Kidney glomerular epithelial cell (primary cell): ENCODE results near the gene FOXI3.

Experiments used
- DNase-seq: peaks from one replicate; lab custom pipeline; 2025; lab: John Stamatoyannopoulos, UW

The FOXI3 gene

DNA sequence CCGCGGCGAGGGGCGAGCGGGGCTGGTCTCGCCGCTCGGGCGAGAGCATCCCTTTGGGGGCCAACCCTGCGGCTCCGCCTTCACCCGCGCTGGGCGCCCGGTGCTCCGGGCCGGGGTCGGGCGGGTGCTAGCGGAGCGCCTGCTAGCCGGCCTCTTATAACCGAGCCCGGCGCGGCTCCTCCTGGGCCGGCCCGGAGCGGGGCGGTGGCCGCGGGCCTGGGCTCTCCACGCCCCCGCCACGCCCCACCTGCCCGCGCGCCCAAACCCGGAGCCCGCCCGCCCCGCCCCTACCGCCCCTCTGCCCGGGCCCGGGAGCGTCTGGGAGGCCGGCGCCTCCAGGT, at the start of gene FOXI3:
Gene FOXI3, minus strand, starts transcription at position 129 of the 341 bp plus-strand sequence. CDS start 158 bp downstream, outside the sequence.
- DNase-seq = no peak

DNA sequence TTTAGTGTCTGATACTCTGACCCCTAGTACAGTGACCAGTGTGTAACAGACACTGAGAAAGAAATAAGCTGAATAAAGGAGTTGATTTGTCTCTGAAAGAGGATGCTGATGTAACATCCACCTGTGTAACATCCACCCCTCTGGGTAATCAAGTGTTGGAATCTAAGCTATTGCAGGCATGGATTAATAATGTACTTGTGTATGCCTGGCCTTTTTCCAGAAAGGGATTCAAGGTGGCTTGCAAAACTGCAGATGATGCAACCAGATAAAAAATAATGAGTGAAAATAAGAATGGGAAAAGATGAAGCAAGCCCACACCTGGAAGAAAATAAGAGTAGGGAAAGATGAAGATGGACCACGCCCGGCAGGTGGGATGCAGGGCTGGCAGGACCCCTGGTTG, 48.2 kb upstream of the FOXI3 start:
- no peak for DNase-seq

DNA sequence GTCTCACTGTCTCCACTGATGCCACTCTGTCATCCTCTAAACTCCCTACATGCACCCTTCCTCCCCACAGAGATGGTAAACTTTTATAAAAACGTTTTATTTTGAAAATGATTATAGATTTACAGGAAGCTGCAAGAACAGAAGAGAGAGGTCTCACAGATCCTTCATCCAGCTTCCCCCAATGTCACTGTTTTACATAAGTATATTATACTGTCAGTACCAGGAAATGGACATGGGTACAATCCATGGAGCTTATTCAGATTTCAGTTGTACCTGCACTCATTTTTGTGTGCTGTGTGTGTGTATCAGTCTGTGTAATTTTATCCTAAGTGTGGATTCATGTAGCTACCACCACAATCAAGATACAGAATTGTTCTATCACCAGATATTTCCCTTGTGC, 46.7 kb upstream of the FOXI3 start:
- no peak for DNase-seq

DNA sequence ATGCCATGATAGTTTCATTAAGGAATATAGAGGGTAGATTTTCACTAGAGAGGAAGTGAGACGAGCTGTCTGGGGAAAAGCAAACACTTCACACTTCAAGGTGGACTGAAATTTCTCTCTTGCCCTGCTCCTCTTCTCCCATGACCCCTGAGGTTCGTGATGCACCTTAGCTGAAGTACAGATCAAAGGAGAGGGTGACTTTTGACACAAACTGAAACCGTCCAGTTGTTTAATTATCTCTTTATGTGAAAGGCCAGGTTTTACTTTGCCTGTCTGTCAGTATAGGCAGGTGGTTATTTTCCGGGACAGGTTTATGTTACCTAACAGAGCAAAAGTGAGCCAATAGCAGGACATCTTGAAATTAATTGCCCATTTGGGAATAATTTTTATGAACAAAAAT, 41.0 kb upstream of the FOXI3 start:
- DNase-seq = no peak

DNA sequence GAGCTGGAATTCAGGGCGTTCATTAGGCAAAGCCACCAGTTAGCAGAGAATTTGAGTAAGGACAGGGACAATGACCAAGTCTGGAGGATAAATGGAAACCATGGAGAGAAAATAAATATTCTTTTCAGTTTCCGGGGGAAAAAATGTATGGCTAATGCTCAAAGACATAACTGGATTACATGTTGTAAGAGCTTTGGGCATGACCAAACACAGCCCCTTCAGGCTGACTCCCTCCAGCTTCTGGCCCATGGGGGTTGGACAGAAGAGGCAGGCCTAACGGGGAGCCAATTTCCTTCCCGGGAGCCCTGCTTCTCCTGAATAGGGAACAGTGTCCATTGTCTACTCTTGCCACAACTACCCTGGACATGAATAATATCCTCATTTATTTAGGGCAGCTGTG, 39.5 kb upstream of the FOXI3 start:
- DNase-seq = no peak

DNA sequence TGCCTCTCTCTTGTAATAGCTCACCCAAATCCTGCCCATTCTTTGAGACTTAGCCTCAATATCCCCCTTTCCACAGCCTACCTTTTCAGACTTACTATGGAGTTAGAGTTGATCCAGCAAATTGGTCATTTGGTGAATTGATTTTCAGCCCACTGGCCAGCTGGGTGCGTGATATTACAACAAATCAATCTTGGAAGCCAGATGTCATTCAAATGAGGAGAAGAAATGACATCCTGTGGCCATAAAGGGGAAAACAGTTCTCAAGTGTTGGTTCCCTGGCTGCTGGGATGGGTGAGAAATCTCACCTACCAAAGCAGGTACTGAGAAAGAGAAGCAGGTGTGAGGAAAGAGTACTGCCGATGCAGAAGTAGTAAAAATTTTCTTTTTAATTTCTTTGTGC, 36.7 kb upstream of the FOXI3 start:
- no peak for DNase-seq

DNA sequence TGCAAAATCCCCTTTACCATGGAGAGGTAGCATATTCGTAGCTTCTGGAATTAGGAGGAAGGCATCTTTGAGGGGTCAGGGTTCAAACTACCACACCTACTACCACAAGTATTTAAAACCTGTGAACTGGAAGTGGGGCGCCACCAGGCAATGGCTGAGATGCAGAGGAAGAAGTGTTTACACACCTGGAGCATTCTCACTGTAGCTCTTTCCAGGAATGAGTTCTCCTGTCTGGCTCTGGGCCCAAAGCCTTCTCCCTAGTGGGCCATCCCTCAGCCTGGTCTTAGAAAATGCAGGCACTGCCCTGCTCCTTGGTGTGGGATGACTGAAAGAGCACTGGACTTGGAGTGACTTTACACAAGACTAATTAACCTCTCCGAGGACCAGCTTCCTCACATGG, 30.7 kb upstream of the FOXI3 start:
- no peak for DNase-seq

DNA sequence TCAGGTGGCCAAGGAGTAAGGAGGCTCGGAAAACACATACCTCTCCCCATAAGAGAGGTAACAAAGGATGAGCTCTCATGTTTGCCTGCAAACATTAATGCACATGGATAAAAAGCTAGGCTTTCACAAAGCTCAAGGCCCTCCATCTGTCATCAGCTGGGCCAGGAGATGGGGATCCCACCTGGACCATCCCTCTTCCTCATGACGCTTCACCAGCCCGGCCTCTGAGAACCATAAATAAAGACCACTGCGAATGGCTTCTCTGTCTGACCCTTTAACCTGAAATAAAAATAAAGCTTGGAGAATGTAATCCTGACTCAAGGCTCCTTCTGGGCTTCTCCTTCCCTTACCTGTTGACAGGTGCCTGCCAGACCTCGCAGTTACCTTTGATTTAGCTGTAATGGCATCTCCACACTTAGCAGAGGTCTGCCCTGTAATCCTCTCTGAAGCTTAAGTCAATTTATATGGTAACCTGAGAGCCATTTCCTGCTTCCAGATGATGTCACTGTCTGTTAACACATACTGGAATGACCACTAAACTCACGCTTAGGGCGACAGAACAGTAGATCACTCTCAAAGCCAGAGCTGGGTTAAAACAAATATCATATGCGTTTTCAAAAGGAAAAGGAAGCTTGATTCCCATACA, 29.3 kb upstream of the FOXI3 start:
- DNase-seq = no peak

DNA sequence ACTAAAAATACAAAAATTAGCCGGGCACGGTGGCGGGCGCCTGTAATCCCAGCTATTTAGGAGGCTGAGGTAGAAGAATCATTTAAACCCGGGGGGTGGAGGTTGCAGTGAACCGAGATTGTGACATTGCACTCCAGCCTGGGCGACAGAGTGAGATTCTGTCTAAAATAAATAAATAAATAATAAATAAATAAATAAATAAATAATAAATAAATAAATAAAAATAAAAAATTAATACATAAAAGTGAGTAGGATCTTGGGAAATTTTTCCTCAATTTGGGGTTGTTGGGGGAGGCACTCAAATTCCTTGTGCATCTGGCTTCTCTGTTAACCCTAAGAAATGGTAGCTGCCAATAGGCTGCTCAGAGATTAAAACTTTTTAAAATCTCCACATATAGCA, 20.3 kb upstream of the FOXI3 start:
- no peak for DNase-seq

DNA sequence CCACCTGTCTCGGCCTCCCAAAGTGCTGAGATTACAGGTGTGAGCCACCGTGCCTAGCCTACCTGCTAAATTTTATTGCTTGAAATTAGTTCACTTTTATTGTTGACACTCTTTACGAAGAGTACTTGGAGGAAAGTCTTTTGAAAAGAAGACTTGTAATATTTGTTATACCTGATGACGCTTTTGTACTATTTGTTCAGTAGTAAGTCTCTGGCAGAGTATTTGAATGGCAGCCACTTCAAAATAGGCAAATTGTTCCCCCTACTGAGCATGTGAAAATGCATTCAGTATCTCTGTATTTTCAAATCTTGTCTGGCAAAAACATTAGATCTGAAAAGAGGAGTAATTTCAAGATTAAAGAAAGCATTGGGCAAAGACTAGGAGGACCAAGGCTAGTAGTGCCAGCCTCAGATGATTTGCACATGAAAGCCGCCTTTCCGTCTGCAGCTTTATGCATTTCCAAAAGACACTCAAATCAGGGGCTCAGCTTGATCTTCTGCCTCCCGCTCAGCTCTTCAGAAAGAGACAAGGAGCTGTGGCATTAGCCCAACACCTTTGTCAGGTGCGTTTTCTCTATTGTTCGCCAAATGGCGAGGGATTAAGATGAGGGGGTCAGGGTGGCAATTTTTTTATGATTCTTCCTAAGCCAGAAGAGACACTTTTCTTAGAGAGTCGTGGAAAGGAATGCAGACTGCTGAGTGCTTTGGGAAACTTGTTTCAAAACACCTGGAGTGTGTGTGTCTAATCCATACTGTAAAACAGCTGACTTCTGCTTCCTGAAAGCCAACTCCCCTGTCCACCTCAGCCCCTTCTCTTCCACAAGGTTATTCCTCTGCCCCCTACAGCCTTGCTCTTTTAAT, 18.8 kb upstream of the FOXI3 start:
- no peak for DNase-seq

DNA sequence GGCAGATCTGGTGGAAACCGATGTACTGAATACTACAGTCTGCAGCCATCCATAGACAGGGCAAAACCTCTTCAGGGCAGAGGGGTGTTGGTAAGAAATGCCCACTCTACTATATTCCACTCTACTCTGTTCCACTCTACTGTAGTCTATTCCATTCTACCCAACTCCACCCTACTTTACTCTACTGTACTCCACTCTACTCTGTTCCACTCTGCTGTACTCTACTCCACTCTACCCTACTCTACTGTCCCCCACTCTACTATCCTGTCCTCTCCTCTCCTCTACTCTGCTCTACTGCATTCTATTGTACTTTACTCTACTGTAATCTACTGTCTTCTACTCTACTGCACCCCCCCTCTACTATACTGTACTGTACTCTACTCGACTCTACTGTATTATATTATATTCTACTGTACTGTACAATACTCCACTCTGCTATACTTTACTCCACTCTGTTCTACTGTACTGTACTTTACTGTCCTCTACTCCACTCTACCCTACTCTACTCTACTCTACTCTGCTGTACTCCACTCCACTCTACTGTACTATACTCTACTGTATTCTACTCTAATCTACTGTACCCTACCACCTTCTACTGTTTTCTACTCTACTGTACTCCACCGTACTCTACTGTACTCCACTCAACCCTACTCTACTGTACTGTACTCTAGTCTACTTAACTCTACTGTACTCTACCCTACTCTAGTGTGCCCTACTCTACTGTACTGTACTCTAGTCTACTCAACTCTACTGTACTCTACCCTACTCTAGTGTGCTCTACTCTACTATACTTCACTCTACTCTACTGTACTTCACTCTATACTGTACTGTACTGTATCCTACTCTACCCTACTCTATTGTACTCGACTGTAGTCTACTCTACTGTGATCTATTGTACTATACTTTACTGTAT, 17.0 kb upstream of the FOXI3 start:
- no peak for DNase-seq

DNA sequence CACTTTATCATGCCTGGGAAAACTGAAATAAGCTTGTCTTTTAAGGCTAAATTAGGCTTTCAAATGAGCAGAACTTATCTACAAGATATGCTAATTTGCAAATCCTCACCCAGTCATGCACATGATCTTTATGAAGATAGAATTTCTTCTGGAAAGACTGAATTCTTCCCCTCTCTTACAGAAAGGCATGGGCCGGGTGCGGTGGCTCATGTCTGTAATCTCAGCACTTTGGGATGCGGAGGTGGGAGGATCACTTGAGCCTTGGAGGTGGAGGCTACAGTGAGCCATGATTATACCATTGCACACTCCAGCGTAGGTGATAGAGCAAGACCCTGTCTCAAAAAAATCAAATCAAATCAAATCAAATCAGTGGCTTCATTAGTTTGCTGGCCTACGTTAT, 11.7 kb upstream of the FOXI3 start:
- DNase-seq = no peak

DNA sequence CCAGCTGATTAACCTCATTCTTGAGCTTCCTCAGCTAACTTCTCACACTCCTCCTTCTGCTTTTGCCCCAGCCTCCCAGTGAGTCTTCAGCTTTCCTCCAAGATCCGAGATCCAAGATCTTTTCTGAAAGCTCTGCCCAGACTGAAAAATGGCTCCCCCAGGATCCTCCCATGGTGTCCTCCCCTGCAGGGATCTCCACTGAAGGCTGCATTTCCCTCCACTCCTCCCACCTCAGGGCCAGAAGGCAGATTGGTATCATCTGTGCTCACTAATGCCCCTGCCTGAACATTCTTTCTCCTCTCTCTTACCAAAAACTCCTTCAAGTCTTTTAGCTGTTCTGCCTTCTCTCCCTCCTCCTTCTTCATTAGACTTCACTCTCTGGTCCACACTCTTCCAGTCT, 6.1 kb upstream of the FOXI3 start:
- DNase-seq = no peak

DNA sequence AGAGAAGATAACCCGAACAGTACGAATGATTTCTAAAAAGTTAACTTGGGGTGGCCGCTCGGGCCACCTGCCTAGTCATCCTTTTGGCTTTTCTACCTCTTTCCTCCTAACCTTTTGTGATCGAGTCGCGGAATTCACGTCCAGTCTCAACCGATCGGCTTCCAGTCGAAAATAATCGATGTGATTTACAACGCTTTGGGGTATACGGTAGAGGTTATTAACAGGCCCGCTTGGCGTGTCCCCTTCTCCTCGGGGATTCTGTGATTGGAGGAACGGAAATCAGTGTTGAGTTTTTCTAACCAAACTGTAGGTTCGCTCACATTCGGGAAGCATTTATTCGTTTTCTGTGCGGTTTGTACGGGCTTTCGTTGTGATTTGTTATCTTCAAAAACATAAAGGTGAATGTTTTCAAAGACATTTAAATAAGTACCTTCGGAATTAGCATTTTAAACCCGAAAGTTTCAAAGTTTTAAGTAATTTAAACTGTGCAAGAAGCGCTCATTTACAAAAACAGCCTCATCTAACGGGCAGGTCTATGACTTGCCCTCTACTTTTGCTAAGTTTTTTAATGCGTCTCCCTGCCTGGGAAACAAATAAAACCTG, 588 bp upstream of the FOXI3 start:
- no peak for DNase-seq

DNA sequence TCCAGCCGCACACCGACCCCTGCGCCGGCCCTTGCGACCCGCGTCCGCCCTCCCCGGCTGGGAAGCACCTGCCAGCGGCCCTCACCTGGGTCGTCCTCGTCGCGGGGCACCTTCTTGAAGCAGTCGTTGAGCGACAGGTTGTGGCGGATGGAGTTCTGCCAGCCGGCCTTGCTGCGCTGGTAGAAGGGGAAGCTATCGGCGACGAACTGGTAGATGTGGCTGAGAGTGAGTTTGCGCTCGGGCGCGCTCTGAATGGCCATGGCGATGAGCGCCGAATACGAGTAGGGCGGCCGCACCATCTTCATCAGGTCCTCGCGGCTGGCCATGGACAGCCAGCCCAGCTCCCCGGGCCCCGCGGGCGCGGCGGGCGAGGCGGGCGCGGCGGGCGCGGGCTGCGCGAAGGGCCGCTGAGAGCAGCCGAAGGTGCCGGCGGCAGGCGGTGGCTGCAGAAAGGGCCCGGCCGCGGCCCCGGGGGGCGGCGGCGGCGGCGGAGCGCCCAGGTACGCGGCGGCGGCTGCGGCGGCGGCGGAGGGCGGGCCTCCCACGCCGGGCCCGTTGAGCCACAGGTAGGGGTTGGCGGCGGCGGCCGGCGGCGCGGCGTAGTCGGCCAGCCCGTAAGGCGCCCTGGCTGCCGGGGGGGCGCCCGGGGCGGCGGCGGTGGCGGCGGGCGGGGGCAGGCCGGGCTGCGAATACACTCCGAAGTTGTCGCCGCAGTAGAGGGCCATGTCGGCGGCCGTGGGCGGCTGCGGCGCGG, 505 bp downstream of the FOXI3 start:
- DNase-seq = no peak

DNA sequence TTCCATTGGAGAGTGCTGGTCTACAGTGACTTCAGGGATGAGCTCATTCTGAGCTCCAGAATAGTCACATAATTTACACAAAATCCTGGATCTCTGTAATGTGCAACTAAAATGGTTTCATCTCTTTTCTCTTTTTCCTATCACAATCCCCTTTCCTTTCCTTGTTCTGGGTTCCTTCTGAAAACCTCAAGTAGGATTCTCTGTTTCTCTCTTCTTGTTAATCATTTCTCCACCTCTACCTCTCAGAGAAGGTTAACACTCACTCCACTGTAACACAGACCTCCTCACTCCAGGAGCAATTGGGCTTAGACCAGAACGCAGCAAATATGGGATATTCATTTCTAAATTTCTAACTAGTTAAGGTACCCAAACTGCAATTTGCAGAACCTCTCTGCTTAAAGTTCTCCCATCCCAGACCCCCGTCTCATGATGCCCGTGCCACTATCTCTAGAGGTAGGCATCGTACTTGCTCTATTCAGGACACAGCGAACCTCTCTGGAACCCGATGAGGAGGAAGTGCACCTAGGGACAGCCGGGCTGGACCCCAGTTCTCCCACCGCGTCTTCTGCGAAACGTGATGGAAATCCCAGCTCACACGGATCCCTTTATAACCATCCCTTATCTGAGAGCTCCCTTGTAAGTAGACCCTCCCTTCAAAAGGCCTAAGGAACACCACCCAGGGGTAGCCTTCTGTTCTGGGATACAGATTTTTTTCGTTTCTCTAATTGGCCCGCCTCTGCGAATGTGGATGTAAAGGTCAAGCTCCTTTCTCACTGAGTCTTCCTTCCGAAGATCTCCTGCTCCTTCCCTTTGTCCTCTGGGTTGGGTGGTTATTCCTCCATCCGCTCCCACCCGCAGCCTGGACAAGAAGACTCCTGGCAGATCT, 1.3 kb downstream of the FOXI3 start:
- DNase-seq = no peak

DNA sequence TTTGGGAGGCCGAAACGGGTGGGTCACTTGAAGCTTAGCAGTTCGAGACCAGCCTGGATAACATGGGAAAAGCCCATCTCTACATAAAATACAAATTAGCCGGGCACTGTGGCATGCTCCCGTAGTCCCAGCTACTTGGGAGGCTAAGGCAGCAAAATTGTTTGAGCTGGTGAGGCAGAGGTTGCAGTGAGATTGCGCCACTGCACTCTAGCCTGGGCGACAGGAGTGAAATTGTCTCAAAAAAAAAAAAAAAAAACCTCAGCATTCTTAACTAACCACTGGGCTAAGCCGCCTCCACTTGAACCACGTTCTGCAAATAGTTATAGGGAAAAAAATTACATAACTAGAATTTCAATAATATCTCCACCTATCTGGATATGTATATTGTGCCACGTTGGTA, 2.3 kb downstream of the FOXI3 start:
- DNase-seq = no peak

DNA sequence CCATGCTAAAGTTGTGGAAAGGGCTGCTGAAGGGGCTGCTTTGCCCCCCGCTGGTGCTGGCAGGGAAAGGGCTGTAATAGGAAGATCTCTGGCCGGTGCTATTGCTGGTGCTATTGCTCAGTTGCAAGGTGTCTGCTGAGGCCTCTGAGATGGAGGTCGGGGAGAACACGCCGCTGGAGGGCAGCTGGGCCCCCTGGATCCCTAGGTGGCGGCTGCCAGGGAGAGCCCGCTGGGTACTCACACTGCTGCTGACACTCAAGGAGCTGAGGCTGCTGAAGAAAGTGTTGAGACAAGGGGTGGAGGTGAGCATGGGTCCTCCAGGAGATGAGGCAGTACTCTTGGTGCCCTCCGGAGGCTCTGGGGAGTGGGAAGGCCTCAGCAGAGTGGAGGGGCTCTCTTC, 4.2 kb downstream of the FOXI3 start:
- no peak for DNase-seq

DNA sequence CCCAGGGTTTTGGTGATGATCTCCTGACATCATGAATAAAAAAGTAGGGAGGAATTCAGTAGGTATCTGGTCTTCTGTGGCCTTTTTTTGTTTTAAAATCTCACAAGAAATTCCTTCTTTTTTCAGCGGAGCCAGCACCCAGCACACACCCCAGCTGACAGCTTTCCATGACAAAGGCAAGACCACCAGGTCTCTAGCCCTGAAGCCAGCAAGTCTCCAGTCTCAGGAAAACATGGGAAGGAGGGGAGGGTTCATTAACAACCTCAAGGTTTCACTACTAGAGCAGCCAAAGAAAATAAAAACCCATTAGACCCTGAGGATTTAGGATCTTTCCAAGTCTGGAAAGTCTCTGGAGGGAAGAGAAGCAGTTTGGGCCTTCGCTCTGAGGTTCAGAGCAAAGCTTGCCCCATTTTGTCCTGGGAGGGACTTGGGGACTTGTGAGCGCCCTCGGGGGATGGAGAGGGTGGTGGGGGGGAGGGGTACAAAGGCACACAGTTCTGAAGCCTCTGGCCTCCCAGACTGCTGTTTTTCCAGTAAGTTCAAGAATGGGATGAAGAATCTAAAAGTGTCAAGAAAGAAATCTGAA, 9.0 kb downstream of the FOXI3 start:
- DNase-seq = no peak

DNA sequence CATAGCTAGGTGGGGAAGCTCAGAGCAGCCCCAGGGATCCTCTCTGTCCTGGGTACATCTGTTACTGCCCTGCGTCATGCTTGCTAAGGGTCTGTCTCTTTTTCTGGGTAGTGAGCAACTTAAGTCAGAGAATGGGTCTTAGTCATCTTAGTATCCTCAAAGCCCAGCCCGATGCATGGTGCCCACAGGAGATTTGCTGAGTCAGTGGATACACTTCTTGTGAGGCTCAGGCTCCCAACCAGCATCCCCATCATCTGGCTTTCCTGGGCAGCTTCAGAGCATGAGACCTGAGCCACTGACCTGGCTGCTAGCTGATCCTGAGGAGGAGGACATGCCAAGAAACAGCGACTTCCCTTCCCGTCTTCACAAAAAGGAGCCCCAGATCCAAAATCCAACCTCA, 10.0 kb downstream of the FOXI3 start:
- no peak for DNase-seq
